ENCODE data around the gene PIP4P1.

PIP4P1 gene

GRCh38 chr14:20493634-20494033 lies 32.4 kb upstream of the PIP4P1 start:
- Histone ChIP-seq H3K27me3 (ENCODE audit: insufficient read depth, low read length) (no peaks in the 10 kb centered on the region), H3K4me3 (ENCODE audit: low read length) (no peak overlapping the region), H3K4me1 (ENCODE audit: insufficient read depth, low read length) (peaks cover 7% of the 10 kb centered on the region; the same call in 1 of the 2 replicates), H3K9ac (ENCODE audit: low read depth, low read length) (no peak overlapping the region), H3K36me3 (ENCODE audit: insufficient read depth, low read depth, low read length) (no peaks in the 10 kb centered on the region), H3K9me3 (ENCODE audit: insufficient read depth, low read depth, low read length) (no peaks in the 10 kb centered on the region), H3K27ac (ENCODE audit: low read length) (no peak overlapping the region)

- no peak overlapping the region for H3K27ac ChIP-seq (ENCODE audit: low read length)
- no peaks in the 10 kb centered on the region for H3K36me3 ChIP-seq (ENCODE audit: insufficient read depth, low read depth, low read length)
- H3K9ac ChIP-seq (ENCODE audit: low read depth, low read length): no peak overlapping the region
- no peak overlapping the region for H3K4me3 ChIP-seq (ENCODE audit: low read length)
- no peaks in the 10 kb centered on the region for H3K9me3 ChIP-seq (ENCODE audit: insufficient read depth, low read depth, low read length)
- no peaks in the 10 kb centered on the region for H3K27me3 ChIP-seq (ENCODE audit: insufficient read depth, low read length)
- peaks cover 11% of the 10 kb centered on the region; the same call in 1 of the 2 replicates for H3K4me1 ChIP-seq (ENCODE audit: insufficient read depth, low read length)
Observed at GRCh38 chr14:20492486-20492885, 31.3 kb upstream of the PIP4P1 start.

GRCh38 chr14:20490563-20490962 lies 29.3 kb upstream of the PIP4P1 start:
- H3K27ac ChIP-seq (ENCODE audit: low read length): no peak overlapping the region

GRCh38 chr14:20489093-20489994 lies 28.1 kb upstream of the PIP4P1 start:
- Histone ChIP-seq H3K9ac (ENCODE audit: low read depth, low read length) (no peak overlapping the region), H3K27ac (ENCODE audit: low read length) (no peak overlapping the region), H3K4me1 (ENCODE audit: insufficient read depth, low read length) (peaks cover 16% of the 10 kb centered on the region; the same call in 1 of the 2 replicates), H3K36me3 (ENCODE audit: insufficient read depth, low read depth, low read length) (no peaks in the 10 kb centered on the region), H3K27me3 (ENCODE audit: insufficient read depth, low read length) (no peaks in the 10 kb centered on the region), H3K4me3 (ENCODE audit: low read length) (no peak overlapping the region), H3K9me3 (ENCODE audit: insufficient read depth, low read depth, low read length) (no peaks in the 10 kb centered on the region)

More at GRCh38 chr14:20490563-20490962, 29.3 kb upstream of the PIP4P1 start:
- no peak overlapping the region for H3K9ac ChIP-seq (ENCODE audit: low read depth, low read length)
- no peaks in the 10 kb centered on the region for H3K9me3 ChIP-seq (ENCODE audit: insufficient read depth, low read depth, low read length)
- no peaks in the 10 kb centered on the region for H3K27me3 ChIP-seq (ENCODE audit: insufficient read depth, low read length)
- H3K36me3 ChIP-seq (ENCODE audit: insufficient read depth, low read depth, low read length): no peaks in the 10 kb centered on the region
- no peak overlapping the region for H3K4me3 ChIP-seq (ENCODE audit: low read length)
- H3K4me1 ChIP-seq (ENCODE audit: insufficient read depth, low read length): peaks cover 16% of the 10 kb centered on the region; the same call in 1 of the 2 replicates

GRCh38 chr14:20487396-20487725 lies 26.1 kb upstream of the PIP4P1 start:
- Histone ChIP-seq H3K27ac (ENCODE audit: low read length) (no peak overlapping the region), H3K4me1 (ENCODE audit: insufficient read depth, low read length) (peaks cover 16% of the 10 kb centered on the region; the same call in 1 of the 2 replicates), H3K9ac (ENCODE audit: low read depth, low read length) (no peak overlapping the region), H3K9me3 (ENCODE audit: insufficient read depth, low read depth, low read length) (no peaks in the 10 kb centered on the region), H3K36me3 (ENCODE audit: insufficient read depth, low read depth, low read length) (no peaks in the 10 kb centered on the region), H3K27me3 (ENCODE audit: insufficient read depth, low read length) (no peaks in the 10 kb centered on the region), H3K4me3 (ENCODE audit: low read length) (no peak overlapping the region)

GRCh38 chr14:20486684-20487395 lies 25.6 kb upstream of the PIP4P1 start:
- H3K4me3 ChIP-seq (ENCODE audit: low read length): no peak overlapping the region
- no peaks in the 10 kb centered on the region for H3K9me3 ChIP-seq (ENCODE audit: insufficient read depth, low read depth, low read length)
- H3K9ac ChIP-seq (ENCODE audit: low read depth, low read length): no peak overlapping the region
- no peaks in the 10 kb centered on the region for H3K36me3 ChIP-seq (ENCODE audit: insufficient read depth, low read depth, low read length)
- no peaks in the 10 kb centered on the region for H3K27me3 ChIP-seq (ENCODE audit: insufficient read depth, low read length)
- no peak overlapping the region for H3K27ac ChIP-seq (ENCODE audit: low read length)
- peaks cover 21% of the 10 kb centered on the region; the same call in 1 of the 2 replicates for H3K4me1 ChIP-seq (ENCODE audit: insufficient read depth, low read length)

GRCh38 chr14:20485900-20486299 lies 24.7 kb upstream of the PIP4P1 start:
- Histone ChIP-seq H3K4me1 (ENCODE audit: insufficient read depth, low read length) (peaks cover 24% of the 10 kb centered on the region; the same call in 1 of the 2 replicates), H3K9me3 (ENCODE audit: insufficient read depth, low read depth, low read length) (no peaks in the 10 kb centered on the region), H3K4me3 (ENCODE audit: low read length) (no peak overlapping the region), H3K27ac (ENCODE audit: low read length) (no peak overlapping the region), H3K36me3 (ENCODE audit: insufficient read depth, low read depth, low read length) (no peaks in the 10 kb centered on the region), H3K9ac (ENCODE audit: low read depth, low read length) (no peak overlapping the region), H3K27me3 (ENCODE audit: insufficient read depth, low read length) (no peaks in the 10 kb centered on the region)

- H3K27me3 ChIP-seq (ENCODE audit: insufficient read depth, low read length): no peaks in the 10 kb centered on the region
- peaks cover 17% of the 10 kb centered on the region for H3K36me3 ChIP-seq (ENCODE audit: insufficient read depth, low read depth, low read length)
- H3K27ac ChIP-seq (ENCODE audit: low read length): no peak overlapping the region
- H3K9me3 ChIP-seq (ENCODE audit: insufficient read depth, low read depth, low read length): no peaks in the 10 kb centered on the region
- no peak overlapping the region for H3K9ac ChIP-seq (ENCODE audit: low read depth, low read length)
- H3K4me1 ChIP-seq (ENCODE audit: insufficient read depth, low read length): peaks cover 13% of the 10 kb centered on the region; the same call in 1 of the 2 replicates
- H3K4me3 ChIP-seq (ENCODE audit: low read length): no peak overlapping the region
Observed at GRCh38 chr14:20482382-20482781, 21.1 kb upstream of the PIP4P1 start.

GRCh38 chr14:20478894-20479293 lies 17.7 kb upstream of the PIP4P1 start:
- peaks cover 51% of the 10 kb centered on the region for H3K36me3 ChIP-seq (ENCODE audit: insufficient read depth, low read depth, low read length)
- H3K4me3 ChIP-seq (ENCODE audit: low read length): no peak overlapping the region
- H3K9ac ChIP-seq (ENCODE audit: low read depth, low read length): no peak overlapping the region
- no peaks in the 10 kb centered on the region for H3K9me3 ChIP-seq (ENCODE audit: insufficient read depth, low read depth, low read length)
- H3K4me1 ChIP-seq (ENCODE audit: insufficient read depth, low read length): peaks cover 8% of the 10 kb centered on the region; the same call in 1 of the 2 replicates
- no peak overlapping the region for H3K27ac ChIP-seq (ENCODE audit: low read length)
- no peaks in the 10 kb centered on the region for H3K27me3 ChIP-seq (ENCODE audit: insufficient read depth, low read length)

- Histone ChIP-seq H3K4me3 (ENCODE audit: low read length) (no peak overlapping the region), H3K36me3 (ENCODE audit: insufficient read depth, low read depth, low read length) (peaks cover 67% of the 10 kb centered on the region), H3K27ac (ENCODE audit: low read length) (no peak overlapping the region)
Observed at GRCh38 chr14:20477211-20477876, 16.1 kb upstream of the PIP4P1 start.

GRCh38 chr14:20476776-20477175 lies 15.5 kb upstream of the PIP4P1 start:
- Histone ChIP-seq H3K4me3 (ENCODE audit: low read length) (no peak overlapping the region), H3K27me3 (ENCODE audit: insufficient read depth, low read length) (no peaks in the 10 kb centered on the region), H3K36me3 (ENCODE audit: insufficient read depth, low read depth, low read length) (peaks cover 73% of the 10 kb centered on the region), H3K4me1 (ENCODE audit: insufficient read depth, low read length) (peaks cover 3% of the 10 kb centered on the region; the same call in 1 of the 2 replicates), H3K27ac (ENCODE audit: low read length) (no peak overlapping the region), H3K9ac (ENCODE audit: low read depth, low read length) (no peak overlapping the region), H3K9me3 (ENCODE audit: insufficient read depth, low read depth, low read length) (no peaks in the 10 kb centered on the region)

More at GRCh38 chr14:20477211-20477876, 16.1 kb upstream of the PIP4P1 start:
- Histone ChIP-seq H3K4me1 (ENCODE audit: insufficient read depth, low read length) (peaks cover 8% of the 10 kb centered on the region; the same call in 1 of the 2 replicates), H3K9me3 (ENCODE audit: insufficient read depth, low read depth, low read length) (no peaks in the 10 kb centered on the region), H3K27me3 (ENCODE audit: insufficient read depth, low read length) (no peaks in the 10 kb centered on the region), H3K9ac (ENCODE audit: low read depth, low read length) (no peak overlapping the region)
